K562 (cell line): Measurements from ENCODE around the gene PPM1N. TPM values are rescaled to one million over a fixed set of nuclear protein-coding genes. Genes with fewer than 3 reads are reported as not detected.

Source experiments
- BRD4 ChIP-seq: fragments of 200-600 bp; sonication (generic); IDR thresholded peaks from 2 replicates; pipeline ENCODE4 v1.6.1; 2017; ENCODE audit warnings: inconsistent platforms
- E2F4 ChIP-seq: sonication (generic); formaldehyde crosslinking; IDR thresholded peaks from 2 replicates; pipeline ENCODE4 v1.8.0; 2022; ENCODE audit warnings: mild to moderate bottlenecking, low read depth, missing genetic modification reagents
- E4F1 ChIP-seq: fragments of 250-450 bp; sonication (Bioruptor Pico); IDR thresholded peaks from 2 replicates; pipeline ENCODE4 v1.5.0; 2021; ENCODE audit warnings: mild to moderate bottlenecking, borderline replicate concordance
- GTF2F1 ChIP-seq: IDR thresholded peaks from 2 replicates; pipeline ENCODE4 v1.6.1; 2011; ENCODE audit warnings: low read depth, low read length, improper control_type of control experiment
- IRF2 ChIP-seq: sonication (generic); formaldehyde crosslinking; IDR thresholded peaks from 2 replicates; pipeline ENCODE4 v1.8.1; 2022; ENCODE audit warnings: mild to moderate bottlenecking, missing genetic modification reagents
- MYNN ChIP-seq, 2 experiments: sonication (generic); formaldehyde crosslinking in 1 of 2; IDR thresholded peaks; 2 replicates each; pipeline versions ENCODE4 v1.5.0 to v1.6.1; 2016 to 2020; ENCODE audit warnings: antibody characterized with exemption in 1 of 2, missing genetic modification reagents in 1 of 2
- POLR2G ChIP-seq: fragments of 200-400 bp; formaldehyde crosslinking; IDR thresholded peaks from 2 replicates; pipeline ENCODE4 v1.6.1; 2017; ENCODE audit warnings: low read depth, mild to moderate bottlenecking, antibody characterized with exemption, low read length, moderate library complexity
- TRIM24 ChIP-seq, 2 experiments: fragments of 450-650 bp; IDR thresholded peaks; 2 replicates each; pipeline ENCODE4 v1.6.1; 2016
- ZNF134 ChIP-seq: fragments of 250-450 bp; sonication (Bioruptor Pico); conservative IDR thresholded peaks from 2 replicates; pipeline ENCODE4 v1.4.0; 2020
- ZNF347 ChIP-seq: fragments of 450-650 bp; formaldehyde crosslinking; IDR thresholded peaks from 2 replicates; pipeline ENCODE4 v1.4.0; 2020; ENCODE audit warnings: low read depth, mild to moderate bottlenecking, moderate library complexity
- ZNF785 ChIP-seq: fragments of 250-450 bp; sonication (Bioruptor Pico); IDR thresholded peaks from 2 replicates; pipeline ENCODE4 v1.4.0; 2020; ENCODE audit warnings: mild to moderate bottlenecking
- polyA plus RNA-seq, 8 experiments: library from polyadenylated mRNA; depleted of rRNA in 4 of 8; stranded (reverse) in 5 of 8; unstranded in 3 of 8; fragments of >200 nt; fragmentation: Nextera tagmentation in 2 of 8; fragmentation: Illumina TruSeq in 1 of 8; extraction: Ambion mirVana in 2 of 8; extraction: Trizol in 1 of 8; gene quantifications; 2 replicates each; pipeline versions ENCODE4 v1.2.1 to v1.2.3, GENCODE V29; 2011 to 2014; ENCODE audit warnings: inconsistent platforms in 1 of 8, missing spikeins in 1 of 8
- total RNA-seq, 7 experiments: library from RNA; depleted of rRNA in 6 of 7; stranded (reverse); fragments of >200 nt in 6 of 7; fragmentation: Illumina TruSeq in 2 of 7; extraction: Trizol in 2 of 7; gene quantifications; 2 replicates each; pipeline versions ENCODE4 v1.2.1 to v1.2.3, GENCODE V29; 2011 to 2021; ENCODE audit warnings: low replicate concordance in 1 of 7
- TF ChIP-seq, protein P1 (sequence below), 3 experiments: fragments of 200-800 bp in 1 of 3; fragments of 250-450 bp in 1 of 3; fragments of 450-650 bp in 1 of 3; sonication (Bioruptor Pico) in 1 of 3; sonication (Bioruptor generic) in 1 of 3; formaldehyde crosslinking in 1 of 3; IDR thresholded peaks; 2 replicates each; pipeline versions ENCODE4 v1.6.1 to v1.8.0; 2016 to 2022; ENCODE audit warnings: mild to moderate bottlenecking in 2 of 3, missing genetic modification characterization in 2 of 3, missing compliant biosample characterization in 1 of 3, moderate library complexity in 1 of 3
- TF ChIP-seq, protein P2 (sequence below): sonication (generic); formaldehyde crosslinking; IDR thresholded peaks from 2 replicates; pipeline ENCODE4 v1.8.0; 2022; ENCODE audit warnings: mild to moderate bottlenecking, missing genetic modification reagents
- TF ChIP-seq, protein P3 (sequence below), 2 experiments: fragments of 250-450 bp in 1 of 2; fragments of 450-650 bp in 1 of 2; sonication (Bioruptor Pico) in 1 of 2; IDR thresholded peaks; 2 replicates each; pipeline versions ENCODE4 v1.6.1 to v1.8.0; 2016 to 2021; ENCODE audit warnings: mild to moderate bottlenecking in 2 of 2, moderate library complexity in 2 of 2, missing compliant biosample characterization in 1 of 2, missing genetic modification characterization in 1 of 2
- TF ChIP-seq, protein P4 (sequence below): fragments of 200-400 bp; formaldehyde crosslinking; IDR thresholded peaks from 2 replicates; pipeline ENCODE4 v1.6.1; 2017; ENCODE audit warnings: mild to moderate bottlenecking, low read depth, low read length, moderate library complexity

Gene PPM1N
- total and polyA plus RNA-seq, 9 of the 15 experiments (the other 6 are each of a cell fraction or from before 2014, with no cell fraction given): 4.5 to 15.6 (median 8.7) TPM

GRCh38 chr19:45469945-45470761 lies 28.1 kb upstream of the PPM1N start (continued):
- TF ChIP-seq POLR2G: 0 out of 2 replicates have a peak, but pooled peaks have one; percentile 7
- TF ChIP-seq, protein P1, sequence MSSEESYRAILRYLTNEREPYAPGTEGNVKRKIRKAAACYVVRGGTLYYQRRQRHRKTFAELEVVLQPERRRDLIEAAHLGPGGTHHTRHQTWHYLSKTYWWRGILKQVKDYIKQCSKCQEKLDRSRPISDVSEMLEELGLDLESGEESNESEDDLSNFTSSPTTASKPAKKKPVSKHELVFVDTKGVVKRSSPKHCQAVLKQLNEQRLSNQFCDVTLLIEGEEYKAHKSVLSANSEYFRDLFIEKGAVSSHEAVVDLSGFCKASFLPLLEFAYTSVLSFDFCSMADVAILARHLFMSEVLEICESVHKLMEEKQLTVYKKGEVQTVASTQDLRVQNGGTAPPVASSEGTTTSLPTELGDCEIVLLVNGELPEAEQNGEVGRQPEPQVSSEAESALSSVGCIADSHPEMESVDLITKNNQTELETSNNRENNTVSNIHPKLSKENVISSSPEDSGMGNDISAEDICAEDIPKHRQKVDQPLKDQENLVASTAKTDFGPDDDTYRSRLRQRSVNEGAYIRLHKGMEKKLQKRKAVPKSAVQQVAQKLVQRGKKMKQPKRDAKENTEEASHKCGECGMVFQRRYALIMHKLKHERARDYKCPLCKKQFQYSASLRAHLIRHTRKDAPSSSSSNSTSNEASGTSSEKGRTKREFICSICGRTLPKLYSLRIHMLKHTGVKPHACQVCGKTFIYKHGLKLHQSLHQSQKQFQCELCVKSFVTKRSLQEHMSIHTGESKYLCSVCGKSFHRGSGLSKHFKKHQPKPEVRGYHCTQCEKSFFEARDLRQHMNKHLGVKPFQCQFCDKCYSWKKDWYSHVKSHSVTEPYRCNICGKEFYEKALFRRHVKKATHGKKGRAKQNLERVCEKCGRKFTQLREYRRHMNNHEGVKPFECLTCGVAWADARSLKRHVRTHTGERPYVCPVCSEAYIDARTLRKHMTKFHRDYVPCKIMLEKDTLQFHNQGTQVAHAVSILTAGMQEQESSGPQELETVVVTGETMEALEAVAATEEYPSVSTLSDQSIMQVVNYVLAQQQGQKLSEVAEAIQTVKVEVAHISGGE (CRISPR knock-in tag; IDR thresholded peaks at IDR 0.05): no peak
- TF ChIP-seq, protein P2, sequence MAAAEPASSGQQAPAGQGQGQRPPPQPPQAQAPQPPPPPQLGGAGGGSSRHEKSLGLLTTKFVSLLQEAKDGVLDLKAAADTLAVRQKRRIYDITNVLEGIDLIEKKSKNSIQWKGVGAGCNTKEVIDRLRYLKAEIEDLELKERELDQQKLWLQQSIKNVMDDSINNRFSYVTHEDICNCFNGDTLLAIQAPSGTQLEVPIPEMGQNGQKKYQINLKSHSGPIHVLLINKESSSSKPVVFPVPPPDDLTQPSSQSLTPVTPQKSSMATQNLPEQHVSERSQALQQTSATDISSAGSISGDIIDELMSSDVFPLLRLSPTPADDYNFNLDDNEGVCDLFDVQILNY (CRISPR knock-in tag): 0 out of 2 replicates have a peak, but pooled peaks have one; percentile 36
- TF ChIP-seq BRD4: no peak
- no peak for TF ChIP-seq ZNF785 (CRISPR knock-in tag)
- TF ChIP-seq IRF2 (CRISPR knock-in tag): no peak
- no peak for TF ChIP-seq TRIM24 (IDR thresholded peaks at IDR 0.05)
- TF ChIP-seq E4F1 (CRISPR knock-in tag): no peak
- TF ChIP-seq, protein P3, sequence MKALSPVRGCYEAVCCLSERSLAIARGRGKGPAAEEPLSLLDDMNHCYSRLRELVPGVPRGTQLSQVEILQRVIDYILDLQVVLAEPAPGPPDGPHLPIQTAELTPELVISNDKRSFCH (CRISPR knock-in tag; IDR thresholded peaks at IDR 0.05): no peak
- TF ChIP-seq, protein P3 (tag; IDR thresholded peaks at IDR 0.05): no peak
- no peak for TF ChIP-seq GTF2F1
- no peak for TF ChIP-seq ZNF134 (CRISPR knock-in tag)
- TF ChIP-seq MYNN (IDR thresholded peaks at IDR 0.05): no peak
- no peak for TF ChIP-seq MYNN (CRISPR knock-in tag; IDR thresholded peaks at IDR 0.05)
- TF ChIP-seq ZNF347 (CRISPR knock-in tag): no peak
- TF ChIP-seq, protein P4, sequence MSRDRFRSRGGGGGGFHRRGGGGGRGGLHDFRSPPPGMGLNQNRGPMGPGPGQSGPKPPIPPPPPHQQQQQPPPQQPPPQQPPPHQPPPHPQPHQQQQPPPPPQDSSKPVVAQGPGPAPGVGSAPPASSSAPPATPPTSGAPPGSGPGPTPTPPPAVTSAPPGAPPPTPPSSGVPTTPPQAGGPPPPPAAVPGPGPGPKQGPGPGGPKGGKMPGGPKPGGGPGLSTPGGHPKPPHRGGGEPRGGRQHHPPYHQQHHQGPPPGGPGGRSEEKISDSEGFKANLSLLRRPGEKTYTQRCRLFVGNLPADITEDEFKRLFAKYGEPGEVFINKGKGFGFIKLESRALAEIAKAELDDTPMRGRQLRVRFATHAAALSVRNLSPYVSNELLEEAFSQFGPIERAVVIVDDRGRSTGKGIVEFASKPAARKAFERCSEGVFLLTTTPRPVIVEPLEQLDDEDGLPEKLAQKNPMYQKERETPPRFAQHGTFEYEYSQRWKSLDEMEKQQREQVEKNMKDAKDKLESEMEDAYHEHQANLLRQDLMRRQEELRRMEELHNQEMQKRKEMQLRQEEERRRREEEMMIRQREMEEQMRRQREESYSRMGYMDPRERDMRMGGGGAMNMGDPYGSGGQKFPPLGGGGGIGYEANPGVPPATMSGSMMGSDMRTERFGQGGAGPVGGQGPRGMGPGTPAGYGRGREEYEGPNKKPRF: no peak
- TF ChIP-seq E2F4 (CRISPR knock-in tag): no peak
